Measurements from ENCODE around the gene NELL2.
"Not testable (repeated sequence)": the region's sequence is repeated elsewhere in the genome, so short reads cannot be mapped to it uniquely, and the experiment has no call there.

Gene NELL2

DNA sequence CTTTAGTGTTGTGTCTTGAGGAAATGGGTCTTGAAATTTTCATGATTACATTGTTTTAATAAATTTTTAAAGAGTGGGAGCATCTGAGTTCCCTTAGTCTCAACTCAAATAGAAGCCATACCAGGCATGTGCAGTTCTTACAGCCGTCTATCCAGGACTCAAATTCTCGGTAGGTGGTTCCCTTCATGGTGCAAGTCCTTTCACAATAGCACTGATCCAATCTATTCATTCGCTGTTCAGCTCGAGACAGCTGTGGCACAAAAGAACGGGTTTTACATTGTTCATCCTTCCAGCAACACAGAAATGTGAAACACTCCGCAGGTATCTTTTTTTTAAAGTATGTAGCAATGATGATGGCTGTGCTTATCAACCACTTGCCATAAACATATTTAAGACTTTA lies 100.2 kb downstream of the NELL2 start:
- DNase-seq, result no peak

DNA sequence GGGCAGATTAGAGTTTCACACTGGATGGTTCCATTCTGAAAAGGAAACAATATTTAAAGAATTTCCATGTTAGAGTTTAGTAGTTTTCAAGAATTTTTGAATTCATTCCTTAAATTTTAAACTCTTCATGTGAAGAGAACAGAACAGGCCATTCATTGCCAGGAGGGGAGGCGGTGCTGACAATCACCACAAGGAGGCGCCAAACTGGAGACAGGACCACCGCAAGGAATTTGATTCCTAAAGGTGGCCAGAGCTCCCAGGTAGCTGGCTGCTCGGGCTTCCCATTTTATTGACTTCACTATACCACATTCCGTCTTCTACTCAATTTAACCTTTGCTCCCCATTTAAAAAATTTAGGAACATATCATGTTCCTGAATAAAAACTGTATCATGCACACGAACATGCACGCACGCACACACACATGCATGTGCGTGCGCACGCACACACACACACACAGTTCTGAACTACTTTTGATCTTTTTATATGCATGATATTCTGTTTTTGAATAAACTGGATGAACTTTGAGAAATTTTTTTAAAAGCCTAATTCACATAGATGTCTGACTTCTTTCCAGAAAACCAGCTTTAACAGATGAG lies 101.2 kb downstream of the NELL2 start:
- peak; percentile 15 to 63 for DNase-seq

DNA sequence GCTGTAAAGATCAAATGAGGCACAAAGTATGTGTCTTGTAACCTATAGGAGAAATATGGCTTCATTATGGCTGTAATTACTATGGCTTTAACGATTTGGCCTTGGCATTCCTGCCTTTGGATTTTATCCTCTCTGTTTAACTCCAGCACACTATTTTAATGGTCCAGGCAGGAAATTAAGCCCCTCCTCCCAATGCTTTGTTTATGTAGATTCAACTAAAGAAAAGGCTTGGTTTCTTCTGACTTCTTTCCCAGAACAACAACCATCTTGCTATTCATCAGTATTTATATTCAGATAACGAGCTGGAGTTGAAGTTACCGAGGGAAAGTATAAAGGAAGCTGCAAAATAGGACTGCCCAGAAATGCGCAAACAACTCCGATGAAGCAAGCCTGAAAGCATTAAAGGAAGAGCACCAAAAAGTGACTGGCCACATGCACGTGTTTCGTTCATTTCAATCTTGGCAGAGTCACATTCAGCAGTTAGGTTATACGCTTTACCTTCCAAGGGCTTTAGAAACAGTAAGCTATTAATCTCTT lies 104.6 kb downstream of the NELL2 start:
- DNase-seq, result no peak

DNA sequence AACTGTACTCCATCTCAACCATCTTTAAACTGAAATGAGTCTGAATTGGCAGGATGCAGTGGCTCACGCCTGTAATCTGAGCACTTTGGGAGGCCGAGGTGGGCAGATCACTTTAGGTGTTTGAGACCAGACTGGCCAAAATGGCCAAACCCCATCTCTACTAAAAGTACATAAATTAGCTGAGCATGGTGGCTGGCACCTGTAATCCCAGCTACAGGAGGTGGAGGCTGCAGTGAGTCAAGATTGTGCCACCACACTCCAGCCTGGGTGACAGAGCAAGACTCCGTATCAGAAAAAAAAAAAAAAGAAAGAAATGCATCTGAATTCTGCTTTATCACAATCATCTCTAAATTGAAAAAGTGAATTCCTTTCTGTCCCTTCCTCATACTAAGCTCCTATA lies 110.3 kb downstream of the NELL2 start:
- DNase-seq, result no peak

DNA sequence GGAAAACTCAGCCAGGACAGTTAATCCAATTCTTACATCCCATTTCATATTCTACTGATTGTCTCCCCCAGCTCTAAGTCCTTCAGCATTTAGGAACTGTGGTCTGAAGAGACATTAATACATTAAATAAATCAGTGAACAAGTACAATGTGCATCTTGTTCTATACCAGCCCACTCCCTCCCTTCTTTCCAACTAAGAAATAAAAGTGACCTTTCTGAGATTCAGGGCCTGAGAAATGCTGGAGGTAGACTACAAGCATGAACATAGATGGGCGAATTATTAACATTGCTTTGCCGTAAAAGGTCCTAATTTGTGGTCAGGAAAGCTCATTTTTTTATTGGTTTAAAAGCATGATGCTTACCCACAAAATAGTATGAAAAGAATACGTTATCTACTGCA lies 113.1 kb downstream of the NELL2 start:
- DNase-seq, result no peak

DNA sequence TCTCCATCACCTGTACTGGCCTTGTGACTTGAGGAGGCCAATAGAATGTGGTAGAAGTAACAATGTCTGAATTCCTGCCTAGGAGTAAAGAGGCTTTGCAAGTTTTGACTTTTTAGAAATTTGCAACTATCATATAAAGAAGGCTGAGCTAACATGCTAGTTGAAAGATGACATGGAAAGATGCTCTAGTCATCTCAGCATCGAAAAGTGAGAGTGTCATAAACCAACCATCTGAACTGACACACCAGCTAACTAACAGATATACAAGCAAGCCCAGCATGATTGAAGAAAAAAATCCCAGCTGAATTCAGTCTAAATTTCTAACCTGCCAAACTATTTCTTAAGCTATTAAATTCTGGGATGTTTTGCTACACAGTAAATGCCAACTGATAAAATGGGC lies 116.8 kb downstream of the NELL2 start:
- no peak for DNase-seq

DNA sequence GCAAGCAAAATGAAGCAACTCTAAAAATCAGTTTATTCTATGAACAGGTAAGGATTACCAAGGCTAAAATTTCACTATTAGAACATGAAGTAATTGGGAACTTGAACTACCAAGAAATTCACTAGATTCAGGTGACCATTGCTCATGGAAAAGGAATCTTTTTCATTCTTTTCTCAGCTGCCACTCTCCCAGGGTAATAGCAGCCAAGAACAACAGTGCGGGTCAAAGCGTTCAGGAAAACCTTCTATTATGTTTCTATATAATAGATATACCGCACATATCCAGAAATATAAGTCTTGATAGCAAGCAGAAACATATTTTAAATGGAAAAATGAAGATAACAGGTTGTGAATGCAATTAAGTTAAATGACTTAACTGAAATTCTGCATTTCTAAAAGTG lies 125.6 kb downstream of the NELL2 start:
- DNase-seq, result no peak

DNA sequence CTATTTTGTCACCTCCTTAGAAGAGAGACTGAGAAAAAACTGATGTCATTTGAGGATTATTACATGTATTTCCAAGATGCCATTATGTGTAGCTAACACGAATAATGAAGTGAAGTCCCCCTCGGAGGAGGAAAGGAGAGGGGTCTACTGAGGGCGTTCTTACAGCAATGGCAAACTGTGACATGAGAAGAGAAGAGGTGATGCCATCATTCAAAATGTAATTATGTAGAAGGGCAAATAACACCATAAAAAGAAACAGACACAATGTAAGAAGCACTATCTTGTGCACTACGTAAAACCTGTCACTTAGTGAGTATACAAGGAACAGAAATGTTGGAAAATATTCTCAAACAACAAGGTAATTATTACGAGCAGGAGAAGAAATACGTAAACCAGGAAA lies 126.5 kb downstream of the NELL2 start:
- no peak for DNase-seq

DNA sequence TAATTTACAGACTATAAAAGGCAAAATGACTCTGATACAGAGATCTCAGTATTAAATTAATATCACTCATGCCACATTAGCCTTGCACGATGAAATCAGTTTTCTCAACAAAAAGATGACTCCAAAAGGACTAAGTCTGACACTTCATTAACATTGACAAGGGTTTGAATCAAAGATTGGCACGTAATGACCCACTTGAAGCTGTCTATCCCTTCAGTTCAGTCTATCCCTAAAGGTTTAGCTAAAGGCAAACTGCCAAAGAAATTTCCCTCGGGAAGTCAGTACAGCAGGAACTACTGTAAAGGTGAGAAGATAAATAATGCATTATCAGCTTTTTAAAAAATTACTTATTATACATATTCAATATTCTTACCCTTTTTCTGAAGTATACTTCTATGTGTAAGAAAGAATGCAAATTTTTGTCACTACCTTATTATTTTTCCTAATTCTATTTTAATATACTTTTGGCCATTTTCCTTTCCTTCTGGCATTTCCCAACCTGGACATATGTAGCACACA lies 127.1 kb downstream of the NELL2 start:
- DNase-seq, result no peak

DNA sequence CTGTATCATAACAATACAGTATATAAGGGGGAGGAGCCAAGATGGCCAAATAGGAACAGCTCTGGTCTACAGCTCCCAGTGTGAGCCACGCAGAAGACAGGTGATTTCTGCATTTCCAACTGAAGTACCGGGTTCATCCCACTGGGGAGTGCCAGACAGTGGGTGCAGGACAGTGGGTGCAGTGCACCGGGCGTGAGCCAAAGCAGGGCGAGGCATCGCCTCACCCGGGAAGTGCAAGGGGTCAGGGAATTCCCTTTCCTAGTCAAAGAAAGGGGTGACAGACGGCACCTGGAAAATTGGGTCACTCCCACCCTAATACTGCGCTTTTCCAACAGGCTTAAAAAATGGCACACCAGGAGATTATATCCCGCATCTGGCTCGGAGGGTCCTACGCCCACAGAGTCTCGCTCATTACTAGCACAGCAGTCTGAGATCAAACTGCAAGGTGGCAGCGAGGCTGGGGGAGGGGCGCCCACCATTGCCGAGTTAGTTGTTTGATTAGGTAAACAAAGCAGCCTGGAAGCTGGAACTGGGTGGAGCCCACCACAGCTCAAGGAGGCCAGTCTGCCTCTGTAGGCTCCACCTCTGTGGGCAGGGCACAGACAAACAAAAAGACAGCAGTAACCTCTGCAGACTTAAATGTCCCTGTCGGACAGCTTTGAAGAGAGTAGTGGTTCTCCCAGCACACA lies 134.7 kb downstream of the NELL2 start:
- not testable (repeated sequence) for DNase-seq

DNA sequence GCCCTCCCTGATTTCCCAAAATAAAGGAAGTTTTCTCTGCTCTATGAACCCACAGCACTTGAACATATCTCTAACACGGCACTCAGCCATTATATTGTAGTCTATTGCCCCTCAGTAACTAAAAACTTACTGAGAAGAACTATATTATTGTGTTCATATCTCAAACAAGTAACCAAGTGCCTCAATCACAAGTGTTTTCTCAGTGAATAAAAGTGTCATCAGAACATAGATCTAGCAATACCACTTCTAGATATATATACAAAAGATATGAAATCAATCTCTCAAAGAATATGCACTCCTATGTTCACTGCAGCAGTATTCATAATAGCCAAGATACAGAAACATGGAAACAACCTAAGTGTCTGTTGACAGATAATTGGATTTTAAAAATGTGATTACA lies 138.1 kb downstream of the NELL2 start:
- DNase-seq, result no peak

DNA sequence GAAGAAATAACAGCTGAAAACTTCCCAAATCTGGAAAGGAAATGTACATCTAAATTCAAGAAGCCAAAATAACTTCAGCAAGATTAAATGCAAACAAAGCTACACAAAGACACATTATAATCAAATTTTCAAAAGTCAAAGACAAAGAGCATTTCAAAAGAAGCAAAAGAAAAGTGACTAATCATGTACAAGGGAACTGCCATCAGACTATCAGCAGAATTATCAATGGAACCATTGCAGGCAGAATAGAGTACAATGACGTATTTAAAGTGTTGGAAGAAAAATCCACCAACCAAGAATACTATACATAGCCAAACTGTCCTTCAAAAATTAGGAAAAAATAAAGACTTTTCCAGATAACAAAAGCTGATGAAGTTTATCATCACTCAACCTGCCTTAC lies 147.5 kb downstream of the NELL2 start:
- DNase-seq, result no peak

DNA sequence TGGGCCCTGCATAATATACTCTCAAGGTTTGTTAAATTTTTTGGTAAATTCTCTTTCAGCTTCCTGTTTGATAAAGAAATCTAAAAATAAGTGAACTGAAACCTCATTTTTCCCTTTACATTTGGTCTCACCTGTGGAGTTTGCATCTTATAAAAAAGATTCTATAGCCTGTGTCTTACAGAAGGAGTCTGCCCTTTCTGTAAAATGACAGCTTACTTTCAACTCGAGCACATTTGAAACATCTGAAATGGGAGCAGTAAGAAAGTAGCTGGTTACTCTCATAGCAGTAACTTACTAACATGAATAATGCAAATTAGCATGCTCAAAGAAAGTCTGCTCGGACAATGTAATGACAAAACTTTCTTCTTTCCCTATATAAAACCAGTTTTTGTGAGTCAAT lies 155.8 kb downstream of the NELL2 start:
- DNase-seq, result no peak

DNA sequence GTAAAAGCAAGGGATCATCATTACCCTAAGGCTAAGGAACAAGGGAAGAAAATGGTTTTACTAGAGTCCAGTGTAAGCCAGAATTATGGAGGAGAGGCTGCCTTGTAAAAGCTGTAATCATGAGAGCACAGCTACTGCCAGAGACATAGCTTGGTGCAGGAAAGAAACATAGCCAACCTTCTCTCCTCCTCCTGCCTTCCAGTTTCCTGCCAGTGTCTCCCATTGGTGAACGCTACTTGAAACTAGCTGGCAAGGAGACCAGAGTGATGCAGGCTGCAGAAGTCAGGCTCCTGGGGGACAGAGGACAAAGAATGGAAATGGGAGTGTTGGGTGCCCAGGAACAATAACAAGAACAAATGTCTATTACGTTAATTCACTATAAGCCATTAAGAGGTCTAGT lies 158.5 kb downstream of the NELL2 start:
- DNase-seq, result no peak

DNA sequence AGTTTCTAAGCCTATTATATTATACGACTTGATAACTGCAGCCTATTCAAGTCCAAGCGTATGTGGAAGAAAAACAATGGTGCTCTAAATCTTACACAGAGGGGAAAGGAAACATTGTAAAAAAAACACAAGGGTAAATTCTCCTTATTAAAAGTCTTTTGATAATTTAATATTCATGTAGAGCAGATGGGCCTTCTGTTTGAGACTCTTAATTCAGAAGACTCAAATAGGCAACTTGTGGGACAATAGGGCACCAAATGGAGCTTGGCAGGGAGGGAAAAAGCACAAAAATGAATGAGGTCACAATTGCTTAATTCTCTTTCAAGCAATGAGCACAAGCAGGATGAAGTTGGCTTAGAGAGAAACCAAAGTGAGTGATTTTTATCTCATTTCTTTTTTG lies 159.4 kb downstream of the NELL2 start:
- DNase-seq, result no peak

DNA sequence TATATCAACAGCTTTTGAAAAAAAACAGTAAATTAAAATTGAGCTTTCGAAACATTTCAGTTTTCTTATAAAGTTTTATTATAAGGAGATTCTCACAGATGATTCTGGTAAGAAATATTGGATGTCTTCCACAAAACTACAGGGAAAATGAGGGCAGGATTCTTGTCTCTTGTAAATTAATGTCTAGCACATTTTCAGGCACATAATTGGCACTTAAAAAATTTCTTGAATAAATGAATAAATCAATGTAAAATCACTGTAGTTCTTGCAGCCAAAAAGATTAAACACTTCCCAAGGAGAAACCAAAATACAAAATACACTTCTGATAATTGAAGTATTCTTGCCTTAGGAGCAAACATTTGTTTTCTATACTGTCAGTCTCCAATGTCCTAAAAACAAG lies 164.4 kb downstream of the NELL2 start:
- DNase-seq, result no peak

DNA sequence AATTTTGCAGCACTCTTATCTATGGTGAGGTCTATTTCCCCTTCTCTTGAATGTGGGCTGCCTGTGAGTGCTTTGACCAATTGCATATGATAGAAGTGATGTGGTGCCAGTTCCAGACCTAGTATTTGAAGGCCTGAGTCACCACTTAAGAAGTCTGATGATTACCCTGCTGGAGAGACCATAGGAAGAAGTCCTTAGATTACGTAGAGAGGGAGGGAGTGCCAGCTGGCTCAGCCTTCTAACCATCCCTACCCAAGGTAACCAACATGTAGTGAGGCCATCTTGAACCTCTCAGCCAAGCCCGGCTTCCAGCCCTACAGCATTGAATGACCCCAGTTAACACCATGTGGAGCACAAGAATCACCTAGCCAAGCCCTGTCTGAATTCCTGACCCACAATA lies 166.9 kb downstream of the NELL2 start:
- DNase-seq, result no peak

DNA sequence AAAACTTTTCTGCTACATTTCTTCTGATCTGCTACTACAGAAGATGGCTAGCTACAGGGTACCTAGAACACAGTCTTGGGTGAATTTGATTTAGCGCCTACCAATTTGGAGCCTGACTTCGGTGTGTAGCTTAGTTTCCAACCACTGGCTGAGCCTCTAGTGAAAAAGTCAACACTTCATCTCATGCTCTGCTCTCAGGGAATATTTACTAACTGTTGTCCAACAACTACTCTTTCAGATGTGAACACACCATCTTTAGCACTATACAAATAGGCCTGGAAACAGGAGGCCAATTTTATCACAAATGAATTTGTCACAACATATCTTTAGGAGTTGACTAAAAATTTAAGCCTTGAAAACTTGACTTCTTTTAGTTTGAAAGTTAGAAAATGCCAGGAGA lies 167.9 kb downstream of the NELL2 start:
- no peak for DNase-seq

DNA sequence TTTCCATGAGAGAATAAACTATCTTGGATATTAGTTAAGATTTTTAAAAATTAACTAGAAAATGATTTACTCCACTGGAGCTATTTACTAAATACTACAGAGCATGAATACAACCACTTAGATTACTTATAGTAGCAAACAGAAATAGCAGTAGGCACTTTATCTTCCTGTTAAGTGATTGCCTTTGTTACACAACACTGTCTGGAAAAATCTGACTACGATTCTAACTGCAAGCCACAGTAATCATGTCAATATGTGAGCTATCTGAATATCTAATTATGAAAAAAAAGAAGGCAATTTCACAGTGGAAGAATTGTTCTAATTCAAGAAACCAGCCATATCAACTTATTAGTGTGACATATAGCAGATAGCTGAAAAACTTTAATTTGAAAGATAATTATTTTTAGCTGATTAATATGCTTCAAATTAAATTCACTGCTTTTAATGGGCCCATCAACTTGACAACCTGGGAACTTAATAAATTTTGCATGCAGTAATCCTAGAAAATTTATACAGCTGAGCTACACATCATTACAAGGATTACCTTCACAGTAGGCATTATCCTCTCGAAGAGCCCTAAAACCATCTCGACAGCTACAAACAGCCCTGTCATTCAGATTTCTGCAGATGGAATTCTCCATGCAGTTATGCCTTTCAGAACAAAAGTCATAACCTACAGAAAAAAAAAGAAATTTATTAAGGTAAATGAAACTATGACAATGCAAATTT lies 172.8 kb downstream of the NELL2 start:
- no peak for DNase-seq

DNA sequence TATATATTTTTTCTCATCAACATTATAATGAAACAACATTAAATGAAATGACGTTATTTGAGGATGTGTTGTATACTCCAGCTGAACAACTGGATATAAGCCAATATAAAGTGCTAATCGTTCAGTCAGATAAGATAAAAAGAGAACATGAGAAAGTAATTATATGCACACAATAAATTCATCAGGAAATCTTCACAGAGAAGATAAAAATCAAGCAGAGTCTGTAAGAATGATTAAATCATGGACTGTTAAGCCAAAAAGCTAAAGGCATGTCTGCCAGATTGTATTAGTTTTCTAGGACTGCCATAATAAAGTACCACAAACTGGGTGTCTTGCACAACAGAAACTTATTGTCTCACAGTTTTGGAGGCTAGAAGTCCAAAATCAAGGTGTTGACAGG lies 178.6 kb downstream of the NELL2 start:
- no peak for DNase-seq

DNA sequence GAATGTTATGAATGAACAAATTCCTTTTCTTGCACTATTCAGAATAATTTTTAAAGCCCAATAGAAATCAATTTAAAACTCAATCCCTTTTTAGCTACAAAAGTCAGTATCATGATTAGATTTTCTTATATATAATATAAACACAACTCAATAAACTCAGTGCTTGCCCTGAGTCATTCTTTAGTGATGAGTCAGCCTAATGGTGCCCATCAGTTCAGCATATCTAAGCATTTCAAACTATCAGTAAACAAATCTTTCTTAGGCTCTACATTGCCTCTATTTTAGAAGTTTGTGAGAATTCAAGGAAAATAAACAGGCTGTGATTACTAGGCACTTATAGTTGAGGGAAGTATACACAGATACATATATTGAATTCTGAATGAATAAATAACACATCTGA lies 179.6 kb downstream of the NELL2 start:
- DNase-seq, result no peak

DNA sequence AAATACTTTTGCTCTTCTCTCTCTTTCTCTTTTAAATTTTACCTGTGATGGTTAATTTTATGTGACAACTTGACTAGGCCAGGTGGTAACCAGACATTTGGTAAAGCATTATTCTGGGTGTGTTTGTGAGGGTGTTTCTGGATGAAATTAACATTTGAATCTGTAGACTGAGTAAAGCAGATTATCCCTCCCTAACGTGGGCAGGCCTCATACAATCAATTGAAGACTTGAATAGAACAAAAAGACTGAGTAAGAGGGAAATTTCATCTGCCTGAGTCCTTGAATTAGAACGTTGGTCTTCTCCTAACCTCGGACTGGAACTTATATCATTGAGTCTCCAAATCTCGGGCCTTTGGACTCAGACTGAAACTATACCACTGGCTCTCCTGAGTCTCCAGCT lies 182.1 kb downstream of the NELL2 start:
- no peak for DNase-seq

DNA sequence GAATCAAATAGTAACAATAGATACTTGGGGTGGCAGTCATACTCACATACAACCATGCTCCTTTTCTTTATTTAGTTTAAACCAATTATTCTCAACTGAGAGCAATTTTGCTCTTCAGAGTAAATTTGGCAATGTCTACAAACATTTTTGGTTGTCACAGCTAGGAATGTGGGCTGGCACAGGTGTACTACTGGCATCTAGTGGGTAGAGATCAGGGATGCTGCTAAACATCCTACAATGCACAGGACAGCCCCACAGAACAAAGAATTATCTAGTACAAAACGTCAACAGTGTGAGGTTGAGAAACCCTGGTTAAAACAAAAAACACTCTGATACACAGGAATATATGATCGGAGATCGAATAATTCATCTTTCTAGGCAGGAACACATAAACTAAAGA lies 186.5 kb downstream of the NELL2 start:
- DNase-seq, result no peak

DNA sequence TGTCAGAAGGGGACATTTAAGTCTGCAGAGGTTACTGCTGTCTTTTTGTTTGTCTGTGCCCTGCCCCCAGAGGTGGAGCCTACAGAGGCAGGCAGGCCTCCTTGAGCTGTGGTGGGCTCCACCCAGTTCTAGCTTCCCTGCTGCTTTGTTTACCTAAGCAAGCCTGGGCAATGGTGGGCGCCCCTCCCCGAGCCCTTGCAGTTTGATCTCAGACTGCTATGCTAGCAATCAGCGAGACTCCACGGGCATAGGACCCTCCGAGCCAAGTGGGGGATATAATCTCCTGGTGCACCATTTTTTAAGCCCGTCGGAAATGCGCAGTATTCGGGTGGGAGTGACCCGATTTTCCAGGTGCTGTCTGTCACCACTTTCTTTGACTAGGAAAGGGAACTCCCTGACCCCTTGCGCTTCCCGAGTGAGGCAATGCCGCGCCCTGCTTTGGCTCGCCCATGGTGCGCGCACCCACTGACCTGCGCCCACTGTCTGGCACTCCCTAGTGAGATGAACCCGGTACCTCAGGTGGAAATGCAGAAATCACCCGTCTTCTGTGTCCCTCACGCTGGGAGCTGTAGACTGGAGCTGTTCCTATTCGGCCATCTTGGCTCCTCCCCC lies 189.2 kb downstream of the NELL2 start:
- not testable (repeated sequence) for DNase-seq
